ENCODE measurements around the gene MYH15.

The MYH15 gene
- total RNA-seq = 0.24 to 0.54 (median 0.34) reads per million in 4 donors

GRCh38 chr3:108510496-108510895 is at the start of gene MYH15:
Gene MYH15 (minus strand): TSS chr3:108510596. CDS start chr3:108510530, 66 bp downstream.
- no peak for DNase-seq

GRCh38 chr3:108555966-108556581 is 45.7 kb upstream of the MYH15 start:
- DNase-seq = no peak

GRCh38 chr3:108554913-108555571 is 44.6 kb upstream of the MYH15 start:
- no peak for DNase-seq

- DNase-seq = no peak
Observed at GRCh38 chr3:108554229-108554628, 43.8 kb upstream of the MYH15 start.

GRCh38 chr3:108552267-108553159 is 42.1 kb upstream of the MYH15 start:
- peak in 1 of 5 donors; percentile 16 for DNase-seq

GRCh38 chr3:108548886-108549285 is 38.5 kb upstream of the MYH15 start:
- no peak for DNase-seq

GRCh38 chr3:108548304-108548703 is 37.9 kb upstream of the MYH15 start:
- DNase-seq = no peak

- no peak for DNase-seq
Observed at GRCh38 chr3:108546692-108547091, 36.3 kb upstream of the MYH15 start.

- DNase-seq = no peak
Observed at GRCh38 chr3:108546247-108546646, 35.9 kb upstream of the MYH15 start.

- DNase-seq = no peak
Observed at GRCh38 chr3:108538083-108538482, 27.7 kb upstream of the MYH15 start.

- no peak for DNase-seq
Observed at GRCh38 chr3:108528459-108529252, 18.3 kb upstream of the MYH15 start.

GRCh38 chr3:108527817-108528216 is 17.4 kb upstream of the MYH15 start:
- no peak for DNase-seq

GRCh38 chr3:108527109-108527508 is 16.7 kb upstream of the MYH15 start:
- DNase-seq = no peak

- DNase-seq = no peak
Observed at GRCh38 chr3:108525971-108526370, 15.6 kb upstream of the MYH15 start.

GRCh38 chr3:108525256-108525655 is 14.9 kb upstream of the MYH15 start:
- no peak for DNase-seq

- DNase-seq = no peak
Observed at GRCh38 chr3:108524537-108524936, 14.1 kb upstream of the MYH15 start.

- DNase-seq = no peak
Observed at GRCh38 chr3:108518895-108519294, 8.5 kb upstream of the MYH15 start.

- DNase-seq = no peak
Observed at GRCh38 chr3:108516881-108517280, 6.5 kb upstream of the MYH15 start.

GRCh38 chr3:108513961-108514360 is 3.6 kb upstream of the MYH15 start:
- DNase-seq = no peak

GRCh38 chr3:108512671-108513070 is 2.3 kb upstream of the MYH15 start:
- DNase-seq = no peak

- DNase-seq = no peak
Observed at GRCh38 chr3:108511490-108511889, 1.1 kb upstream of the MYH15 start.

- no peak for DNase-seq
Observed at GRCh38 chr3:108511055-108511454, 659 bp upstream of the MYH15 start.

- DNase-seq = no peak
Observed at GRCh38 chr3:108509871-108510270, 525 bp downstream of the MYH15 start.

All from T-helper 1 cell (primary cell).